NCI-H1930 (cell line): ENCODE data around the gene GNL2.
"Not testable (repeated sequence)": the region's sequence is repeated elsewhere in the genome, so short reads cannot be mapped to it uniquely, and the experiment has no call there.

ENCODE experiments used
- DNase-seq, 2 experiments: peaks; one replicate each; lab custom pipeline; 2025; lab: John Stamatoyannopoulos, UW

GNL2 gene

GRCh38 chr1:37559080-37559479, 36.7 kb downstream of the GNL2 start:
- no peak for DNase-seq

GRCh38 chr1:37558411-37558810, 37.3 kb downstream of the GNL2 start:
- DNase-seq = no peak

- no peak for DNase-seq
Measured at GRCh38 chr1:37557402-37557801, 38.3 kb downstream of the GNL2 start.

DNA sequence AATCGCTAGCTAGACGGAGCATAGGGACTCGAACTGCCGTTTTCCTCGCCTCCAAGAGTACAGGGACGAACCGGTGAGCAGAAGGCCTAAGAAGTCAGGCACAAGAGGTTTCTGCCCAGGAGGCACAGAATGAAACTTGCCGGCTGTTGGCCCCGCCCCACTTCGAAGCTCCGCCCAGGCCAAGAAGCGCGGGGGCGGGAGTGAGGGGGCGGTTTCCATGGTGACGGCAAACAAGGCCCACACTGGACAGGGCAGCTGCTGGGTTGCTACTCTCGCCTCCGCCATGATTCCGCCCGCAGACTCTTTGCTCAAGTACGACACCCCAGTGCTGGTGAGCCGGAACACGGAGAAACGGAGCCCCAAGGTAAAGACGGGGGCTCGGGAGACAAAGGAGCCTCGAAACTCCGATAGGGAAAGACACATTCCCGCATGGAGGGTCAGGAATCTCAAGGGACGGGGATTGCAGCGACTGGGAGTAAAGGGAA, 39.0 kb downstream of the GNL2 start, which contains the start of gene DNALI1:
Gene DNALI1, plus strand, starts transcription at position 229 of the 485 bp plus-strand sequence. Its CDS starts 55 bp downstream, at position 284.
- DNase-seq = peak; percentile 75 to 86

- DNase-seq = peak; percentile 82 to 86
Measured at GRCh38 chr1:37553927-37554808, 41.6 kb downstream of the GNL2 start, which contains the start of gene SNIP1. TSS of gene SNIP1 (minus strand) at chr1:37554293. CDS start at chr1:37554229, 64 bp downstream.

GRCh38 chr1:37553598-37553926, 42.2 kb downstream of the GNL2 start:
- DNase-seq = no peak

DNA sequence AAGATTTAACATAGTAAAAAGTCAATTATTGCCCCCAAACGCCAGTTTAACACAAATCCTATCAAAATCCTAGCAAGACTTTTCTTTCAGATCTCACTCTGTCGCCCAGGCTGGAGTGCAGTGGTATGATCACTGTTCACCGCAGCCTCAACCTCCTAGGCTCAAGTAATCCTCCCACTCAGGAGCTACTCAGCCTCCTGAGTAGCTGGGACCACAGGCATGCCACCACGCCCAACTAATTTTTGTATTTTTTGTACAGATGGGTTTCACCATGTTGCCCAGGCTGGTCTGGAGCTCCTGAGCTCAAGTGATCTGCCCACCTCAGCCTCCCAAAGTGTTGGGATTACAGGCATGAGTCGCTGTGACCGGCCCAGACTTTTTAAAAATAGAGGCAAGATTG, 46.4 kb downstream of the GNL2 start:
- DNase-seq = no peak

DNA sequence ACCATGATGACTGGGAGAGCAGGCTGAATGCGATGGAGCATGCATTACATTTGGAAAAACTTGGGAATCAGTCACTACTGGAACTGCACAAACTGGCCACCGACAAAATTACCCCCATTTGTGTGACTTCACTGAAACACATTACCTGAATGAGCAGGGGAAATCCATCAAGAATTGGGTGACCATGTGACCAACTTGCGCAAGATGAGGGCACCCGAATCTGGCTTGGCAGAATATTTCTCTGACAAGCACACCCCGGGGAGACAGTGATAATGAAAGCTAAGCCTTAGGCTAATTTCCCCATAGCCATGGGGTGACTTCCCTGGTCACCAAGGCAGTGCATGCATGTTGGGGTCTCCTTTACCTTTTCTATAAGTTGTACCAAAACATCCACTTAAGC, 50.7 kb downstream of the GNL2 start:
- no peak for DNase-seq

DNA sequence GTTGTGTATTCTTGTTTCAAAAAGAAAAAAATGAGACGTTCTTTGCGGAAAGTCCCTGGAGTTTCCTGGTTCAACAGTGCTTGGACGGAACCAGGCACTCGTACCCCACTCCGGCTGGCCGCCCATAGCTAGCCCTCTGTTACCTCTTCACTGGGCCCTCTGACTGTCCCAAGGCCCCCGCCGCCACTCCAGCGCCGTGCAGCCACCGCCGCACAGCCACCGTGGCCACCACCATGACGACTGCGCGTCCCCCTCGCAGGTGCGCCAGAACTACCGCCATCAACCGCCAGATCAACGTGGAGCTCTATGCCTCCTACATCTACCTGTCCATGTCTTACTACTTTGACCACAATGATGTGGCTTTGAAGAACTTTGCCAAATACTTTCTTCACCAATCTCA, 51.2 kb downstream of the GNL2 start:
- no peak for DNase-seq

DNA sequence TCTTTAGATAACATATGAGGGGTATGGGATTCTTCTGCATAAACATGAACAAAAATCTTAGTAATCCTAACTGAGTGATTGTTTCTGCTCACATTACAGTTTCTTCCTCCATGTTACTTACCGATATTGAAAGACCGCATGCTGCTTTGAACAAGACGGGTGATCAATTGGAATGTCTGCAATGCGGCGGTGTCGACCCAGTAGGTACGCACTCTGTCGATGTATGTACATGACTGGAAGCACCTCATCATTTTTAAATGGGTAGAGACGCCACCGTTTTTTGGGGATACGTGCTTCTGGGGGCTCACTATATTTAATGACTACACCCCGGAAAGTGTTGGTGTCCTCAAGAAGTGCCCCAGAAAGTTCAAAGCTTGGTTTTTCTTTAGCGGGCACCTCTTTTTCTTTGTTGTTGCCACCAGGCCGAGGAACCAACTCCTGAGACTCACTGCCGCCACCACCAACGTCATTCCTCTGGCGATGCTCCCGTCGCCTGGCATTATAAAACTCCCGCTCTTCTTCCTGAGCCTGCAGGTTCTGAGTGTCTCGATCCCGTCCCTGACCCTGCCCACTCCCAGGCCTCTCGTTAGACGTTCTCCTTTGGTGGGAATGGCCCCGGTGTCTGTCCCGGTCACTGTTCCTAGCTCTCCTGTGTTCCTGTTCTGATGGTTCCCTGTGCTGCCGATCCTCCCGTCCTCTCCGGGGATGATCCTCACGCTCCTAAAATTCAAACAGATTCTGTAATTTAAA, 55.5 kb downstream of the GNL2 start:
- no peak for DNase-seq

DNA sequence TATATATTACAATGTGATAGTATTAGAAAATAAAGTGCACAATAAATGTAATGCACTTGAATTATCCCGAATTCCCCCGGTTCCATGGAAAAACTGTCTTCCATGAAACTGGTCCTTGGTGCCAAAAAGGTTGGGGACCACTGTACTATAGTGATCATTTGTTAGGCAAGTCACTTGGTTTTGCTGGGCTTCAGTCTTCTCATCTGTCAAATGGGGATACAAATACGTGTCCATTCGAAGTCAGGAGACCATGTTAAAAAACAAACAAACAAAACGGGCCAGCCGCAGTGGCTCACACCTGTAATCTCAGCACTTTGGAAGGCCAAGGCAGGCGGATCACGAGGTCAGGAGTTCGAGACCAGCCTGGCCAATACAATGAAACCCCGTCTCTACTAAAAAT, 56.6 kb downstream of the GNL2 start:
- not testable (repeated sequence) for DNase-seq

GRCh38 chr1:37537378-37537777, 58.4 kb downstream of the GNL2 start:
- DNase-seq = no peak

GRCh38 chr1:37533317-37534093, 62.2 kb downstream of the GNL2 start:
- no peak for DNase-seq

DNA sequence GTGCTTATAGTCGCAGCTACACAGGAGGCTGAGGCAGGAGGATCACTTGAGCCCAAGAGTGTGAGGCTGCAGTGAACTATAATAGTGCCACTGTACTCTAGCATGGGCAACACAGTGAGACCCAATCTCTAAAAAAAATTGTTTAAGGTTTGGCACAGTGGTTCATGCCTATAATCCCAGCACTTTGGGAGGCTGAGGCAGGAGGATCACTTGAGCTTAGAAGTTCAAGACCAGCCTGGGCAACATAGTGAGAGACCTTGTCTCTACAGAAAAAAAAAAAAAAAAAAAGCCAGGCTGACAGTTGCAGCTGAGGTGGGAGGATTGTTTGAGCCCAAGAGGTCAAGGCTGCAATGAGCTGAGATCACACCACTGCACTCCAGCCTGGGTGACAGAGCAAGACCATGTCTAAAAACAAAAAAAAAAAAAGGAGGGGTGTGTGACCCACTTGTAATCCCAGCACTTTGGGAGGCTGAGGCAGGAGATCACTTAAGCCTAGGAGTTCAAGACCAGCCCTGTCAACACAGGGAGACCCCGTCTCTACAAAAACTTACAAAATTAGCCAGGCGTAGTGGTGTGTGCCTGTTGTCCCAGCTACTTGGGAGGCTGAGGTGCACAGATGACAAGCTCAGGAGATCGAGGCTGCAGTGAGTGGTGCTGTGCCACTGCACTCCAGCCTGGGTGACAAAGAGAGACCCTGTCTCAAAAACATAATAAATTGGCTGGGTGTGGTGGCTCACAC, 63.1 kb downstream of the GNL2 start:
- not testable (repeated sequence) for DNase-seq

DNA sequence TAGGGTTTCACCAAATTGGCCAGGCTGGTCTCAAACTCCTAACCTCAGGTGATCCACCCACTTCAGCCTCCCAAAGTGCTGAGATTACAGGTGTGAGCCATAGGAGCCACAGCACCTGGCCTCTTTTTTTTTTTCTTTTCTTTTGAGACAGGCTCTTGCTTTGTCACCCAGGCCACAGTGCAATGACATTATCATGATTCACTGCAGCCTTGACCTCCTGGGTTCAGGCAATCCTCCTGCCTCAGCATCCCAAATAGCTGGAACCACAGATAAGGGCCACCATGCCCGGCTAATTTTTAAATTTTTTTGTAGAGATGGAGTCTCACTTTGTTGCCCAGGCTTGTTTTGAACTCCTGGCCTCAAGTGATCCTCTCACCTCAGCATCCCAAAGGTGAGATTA, 65.8 kb downstream of the GNL2 start:
- not testable (repeated sequence) for DNase-seq

GRCh38 chr1:37519613-37520012, 76.1 kb downstream of the GNL2 start:
- DNase-seq = no peak

DNA sequence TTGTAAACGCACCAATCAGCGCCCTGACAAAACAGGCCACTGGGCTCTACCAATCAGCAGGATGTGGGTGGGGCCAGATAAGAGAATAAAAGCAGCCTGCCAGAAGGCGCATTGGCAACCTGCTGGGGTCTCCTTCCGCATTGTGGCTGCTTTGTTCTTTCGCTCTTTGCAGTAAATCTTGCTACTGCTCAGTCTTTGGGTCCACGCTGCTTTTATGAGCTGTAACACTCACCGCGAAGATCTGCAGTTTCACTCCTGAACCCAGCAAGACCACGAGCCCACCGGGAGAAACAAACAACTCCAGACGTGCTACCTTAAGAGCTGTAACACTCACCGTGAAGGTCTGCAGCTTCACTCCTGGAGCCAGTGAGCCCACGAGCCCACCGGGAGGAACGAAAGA, 76.8 kb downstream of the GNL2 start:
- not testable (repeated sequence) for DNase-seq

DNA sequence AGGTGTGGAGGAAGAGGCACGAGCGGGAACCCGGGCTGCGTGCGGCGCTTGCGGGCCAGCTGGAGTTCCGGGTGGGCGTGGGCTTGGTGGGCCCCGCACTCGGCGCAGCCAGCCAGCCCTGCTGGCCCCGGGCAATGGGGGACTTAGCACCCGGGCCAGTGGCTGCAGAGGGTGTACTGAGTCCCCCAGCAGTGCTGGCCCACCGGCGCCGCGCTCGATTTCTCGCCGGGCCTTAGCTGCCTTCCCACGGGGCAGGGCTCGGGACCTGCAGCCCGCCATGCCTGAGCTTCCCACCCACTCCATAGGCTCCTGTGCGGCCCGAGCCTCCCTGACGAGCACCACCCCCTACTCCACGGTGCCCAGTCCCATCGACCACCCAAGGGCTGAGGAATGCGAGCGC, 77.5 kb downstream of the GNL2 start:
- not testable (repeated sequence) for DNase-seq

- DNase-seq = no peak
Measured at GRCh38 chr1:37517569-37517968, 78.2 kb downstream of the GNL2 start.
